Central memory CD4-positive, alpha-beta T cell (primary cell): ENCODE results near the gene KCNG1.
A peak's percentile ranks its signal among the peaks of the same experiment; 100 is the strongest.
"Not testable (repeated sequence)": the region's sequence is repeated elsewhere in the genome, so short reads cannot be mapped to it uniquely, and the experiment has no call there.

Experiments used
- DNase-seq: peaks from one replicate; pipeline ENCODE4 v3.0.0; 2022

Gene KCNG1

DNA sequence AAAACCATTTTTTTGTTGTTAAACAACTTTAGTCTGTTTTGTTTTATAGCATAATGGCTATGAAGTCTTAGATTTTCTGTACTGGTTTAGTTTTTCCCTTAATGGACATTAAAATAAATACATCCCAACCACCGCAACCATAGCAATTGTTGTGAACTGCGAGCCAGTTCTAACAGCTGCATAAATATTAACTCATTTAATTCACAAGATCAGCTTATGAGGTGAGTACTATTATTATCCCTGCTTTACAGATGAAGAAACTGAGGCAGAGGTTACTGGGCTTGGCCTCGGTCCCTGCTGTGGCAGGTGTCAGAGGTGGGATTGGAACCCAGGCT lies 41.2 kb downstream of the KCNG1 start:
- DNase-seq: no peak

- peak; percentile 28 for DNase-seq
Observed at GRCh38 chr20:50980851-50981713, 41.8 kb downstream of the KCNG1 start.

DNA sequence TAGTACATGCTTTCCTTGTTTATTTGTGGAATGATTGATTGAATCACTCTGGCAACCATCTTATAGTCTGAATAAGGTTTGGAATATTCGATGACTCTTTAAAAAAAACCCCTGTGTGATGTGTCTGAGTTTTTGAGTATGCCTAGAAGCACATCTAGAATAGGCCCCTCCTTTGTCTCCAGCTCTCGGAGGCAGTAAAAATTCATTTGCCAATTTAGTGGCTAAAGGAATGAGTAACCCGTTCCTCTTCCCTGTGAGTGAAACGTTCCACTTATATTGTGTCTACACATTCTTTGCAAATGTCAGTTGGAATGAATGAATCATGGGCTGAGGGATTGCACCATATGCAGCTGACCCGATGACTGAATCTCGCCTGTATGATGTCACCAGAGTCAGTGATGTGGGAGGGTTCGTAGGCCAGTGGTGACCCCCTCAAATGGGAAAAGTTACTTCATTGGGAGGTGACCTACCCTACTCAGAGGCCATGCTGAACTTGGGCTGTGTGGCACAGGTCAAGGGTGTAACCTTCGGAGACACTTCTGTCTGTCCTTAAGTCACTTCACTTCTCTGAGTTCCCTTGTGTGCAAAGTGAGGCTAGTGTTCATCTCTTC lies 42.7 kb downstream of the KCNG1 start:
- no peak for DNase-seq

DNA sequence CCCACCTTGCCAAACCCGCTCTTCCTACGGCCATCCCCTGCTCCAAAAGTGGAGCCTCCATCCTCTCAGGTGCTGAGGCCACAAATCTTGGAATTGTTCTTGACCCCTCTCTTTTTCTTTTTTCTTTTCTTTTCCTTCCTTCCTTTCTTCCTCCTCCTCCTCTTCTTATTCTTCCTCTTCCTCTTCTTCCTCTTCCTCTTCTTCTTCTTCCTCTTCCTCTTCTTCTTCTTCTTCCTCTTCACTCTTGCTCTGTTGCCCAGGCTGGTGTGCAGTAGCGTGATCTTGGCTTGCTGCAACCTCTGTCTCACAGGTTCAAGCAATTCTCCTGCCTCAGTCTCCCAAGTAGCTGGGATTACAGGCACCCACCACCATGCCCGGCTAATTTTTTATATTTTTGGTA lies 44.4 kb downstream of the KCNG1 start:
- not testable (repeated sequence) for DNase-seq

- DNase-seq: no peak
Observed at GRCh38 chr20:50977066-50978021, 45.6 kb downstream of the KCNG1 start.

GRCh38 chr20:50975701-50976330 lies 47.1 kb downstream of the KCNG1 start:
- DNase-seq: no peak

DNA sequence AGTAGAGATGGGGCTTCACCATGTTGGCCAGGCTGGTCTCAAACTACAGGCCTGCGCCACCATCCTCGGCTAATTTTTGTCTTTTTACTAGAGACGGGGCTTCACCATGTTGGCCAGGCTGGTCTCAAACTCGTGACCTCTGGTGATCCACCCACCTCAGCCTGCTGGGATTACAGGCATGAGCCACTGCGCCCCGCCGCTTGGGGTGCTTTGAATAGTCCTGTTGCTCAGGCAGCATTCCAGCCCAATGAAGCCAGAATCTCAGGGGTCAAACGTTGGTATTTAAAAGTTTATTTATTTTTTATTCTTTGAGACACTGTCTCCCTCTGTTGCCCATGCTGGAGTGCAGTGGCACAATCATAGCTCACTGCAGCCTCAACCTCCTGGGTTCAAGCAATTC lies 53.0 kb downstream of the KCNG1 start:
- no peak for DNase-seq

DNA sequence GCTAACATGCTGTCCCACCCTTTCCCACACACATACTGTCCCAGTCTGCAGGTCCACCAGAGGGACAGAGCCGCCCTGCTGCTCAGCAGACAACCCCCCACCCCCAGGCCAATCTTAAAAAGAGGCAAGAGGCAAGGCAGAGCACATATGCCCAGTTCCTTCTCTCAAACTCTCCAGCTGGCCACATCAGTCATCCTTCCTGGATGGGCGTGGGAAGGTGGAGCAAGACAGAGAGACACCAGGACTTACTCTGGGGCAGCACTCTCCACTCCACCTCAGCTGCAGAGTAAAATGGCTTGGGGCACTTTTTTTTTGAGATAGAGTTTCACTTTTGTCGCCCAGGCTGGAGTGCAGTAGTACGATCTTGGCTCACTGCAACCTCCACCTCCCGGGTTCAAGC lies 53.5 kb downstream of the KCNG1 start:
- DNase-seq: no peak

GRCh38 chr20:50968289-50968688 lies 54.6 kb downstream of the KCNG1 start:
- DNase-seq: no peak

DNA sequence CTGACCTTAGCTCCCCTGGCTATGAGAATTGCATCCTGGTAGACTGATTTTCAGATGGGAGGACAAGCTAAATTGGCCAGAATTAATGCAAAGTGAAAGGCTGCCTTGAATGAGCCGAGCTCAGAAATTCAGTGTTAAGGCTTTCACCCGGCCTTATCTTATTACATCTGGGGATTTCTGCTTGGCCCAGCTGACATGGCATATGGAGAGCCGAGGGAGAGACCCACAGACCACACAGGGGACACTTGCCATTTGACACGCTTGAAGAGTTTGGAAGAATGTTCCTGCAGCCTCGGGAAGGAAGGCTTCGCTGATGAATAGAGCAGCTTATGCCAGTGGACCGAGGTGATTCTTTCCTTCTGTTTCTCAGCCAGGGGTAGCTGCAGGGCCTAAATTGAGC lies 55.3 kb downstream of the KCNG1 start:
- DNase-seq: no peak

GRCh38 chr20:50959543-50960126 lies 63.3 kb downstream of the KCNG1 start:
- DNase-seq: no peak

- DNase-seq: peak; percentile 90
Observed at GRCh38 chr20:50958615-50959542, 64.0 kb downstream of the KCNG1 start, which contains the start of gene MOCS3. MOCS3 (plus strand) TSS chr20:50958818; CDS start chr20:50958843, 25 bp downstream.

GRCh38 chr20:50957798-50958614 lies 64.9 kb downstream of the KCNG1 start, which contains the start of gene DPM1:
DPM1 (minus strand) TSS chr20:50958532; CDS start chr20:50958523, 9 bp downstream.
- no peak for DNase-seq

DNA sequence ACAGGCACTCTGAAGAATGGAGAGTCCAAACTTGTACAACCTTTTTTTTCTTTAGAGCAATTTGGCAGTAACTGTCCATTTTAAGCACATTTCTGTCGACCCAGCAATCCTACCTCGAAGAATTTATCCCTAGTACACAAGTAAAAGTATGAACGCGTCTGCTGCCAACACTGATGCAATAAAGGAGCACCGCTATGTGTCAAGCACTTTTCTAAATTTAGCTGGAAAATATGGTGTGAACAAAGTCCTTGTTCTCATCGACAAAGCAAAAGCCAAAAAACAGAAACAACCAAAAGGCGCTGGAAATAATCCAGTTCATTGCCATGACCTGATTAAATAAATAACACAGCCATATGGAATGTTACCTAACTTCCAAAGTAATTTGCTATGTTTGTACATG lies 65.6 kb downstream of the KCNG1 start:
- DNase-seq: no peak

DNA sequence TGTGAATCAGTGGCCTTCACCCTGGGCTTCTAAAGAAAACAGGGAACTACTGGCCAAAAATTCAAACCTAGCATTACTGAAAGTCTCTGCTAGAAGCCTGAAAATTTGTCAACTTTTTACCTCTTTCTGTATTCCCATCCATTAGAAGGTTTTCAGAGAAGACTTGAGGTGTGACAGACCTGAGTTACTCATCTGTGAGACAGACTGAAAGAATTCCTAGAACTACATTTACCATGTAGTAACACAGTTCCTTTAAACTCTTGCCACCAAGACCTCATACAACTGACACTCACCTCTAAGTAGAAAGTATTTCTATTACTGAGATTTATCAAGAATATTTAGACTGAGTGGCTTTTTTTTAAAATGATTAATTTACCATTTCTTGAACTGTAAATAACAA lies 69.1 kb downstream of the KCNG1 start:
- DNase-seq: no peak
